Small intestine (tissue), 7 donors: ENCODE data around the gene RAMP3. TPM values are rescaled to one million over a fixed set of nuclear protein-coding genes. Genes with fewer than 3 reads are reported as not detected.
"Not testable (repeated sequence)": the region's sequence is repeated elsewhere in the genome, so short reads cannot be mapped to it uniquely, and the experiment has no call there.

Source experiments
- DNase-seq, 2 donors: peaks; one replicate each; pipeline versions ENCODE4 v3.0.0 to v3.0.0-alpha.2; 2013
- FAIRE-seq: peaks from 2 replicates; lab custom pipeline; 2012; peaks lifted over from hg19 to GRCh38; lab: Jason Lieb, UNC
- H3K27ac ChIP-seq, 3 donors: one replicate each; pipeline ENCODE4 v1.5.1; 2013; ENCODE audit warnings: low read length in 2 of 3, mild to moderate bottlenecking in 2 of 3, control low read depth in 1 of 3, inconsistent platforms in 1 of 3, low read depth in 1 of 3, moderate library complexity in 1 of 3
- H3K27me3 ChIP-seq, 3 donors: one replicate each; pipeline ENCODE4 v1.6.1; 2013; ENCODE audit warnings: low read length in 3 of 3, inconsistent platforms in 1 of 3; ENCODE audit not compliant: control insufficient read depth in 3 of 3, insufficient read depth in 3 of 3
- H3K36me3 ChIP-seq, 3 donors: one replicate each; pipeline ENCODE4 v1.6.1; 2013; ENCODE audit warnings: low read length in 3 of 3, inconsistent platforms in 1 of 3, low read depth in 1 of 3, mild to moderate bottlenecking in 1 of 3, moderate library complexity in 1 of 3; ENCODE audit not compliant: control insufficient read depth in 3 of 3, insufficient read depth in 2 of 3
- H3K4me1 ChIP-seq, 3 donors: one replicate each; pipeline ENCODE4 v1.6.1; 2013; ENCODE audit warnings: low read length in 2 of 3, inconsistent platforms in 1 of 3, low read depth in 1 of 3, mild to moderate bottlenecking in 1 of 3, moderate library complexity in 1 of 3; ENCODE audit not compliant: control insufficient read depth in 3 of 3, insufficient read depth in 2 of 3
- H3K4me3 ChIP-seq, 3 donors: one replicate each; pipeline ENCODE4 v1.5.1; 2013; ENCODE audit warnings: low read length in 3 of 3, control low read depth in 1 of 3, inconsistent platforms in 1 of 3, low read depth in 1 of 3, mild to moderate bottlenecking in 1 of 3, moderate library complexity in 1 of 3
- H3K9me3 ChIP-seq, 2 donors: one replicate each; pipeline ENCODE4 v1.6.1; 2013; ENCODE audit warnings: low read depth in 1 of 2, low read length in 1 of 2; ENCODE audit not compliant: control insufficient read depth in 2 of 2, insufficient read depth in 1 of 2
- WGBS, 3 donors: extraction: QIAGEN DNeasy Blood & Tissue Kit; methylation state at CpG; one replicate each; pipeline ENCODE4 v1.1.7; 2013; 5-methylcytosine and 5-hydroxymethylcytosine counted together
- polyA plus RNA-seq, 4 donors: library from polyadenylated mRNA; stranded (reverse) in 3 of 4; unstranded in 1 of 4; fragments of 200-250 nt in 3 of 4; fragments of 120-200 nt in 1 of 4; gene quantifications; one replicate each; pipeline versions ENCODE4 v1.2.1 to v1.2.3, GENCODE V29; 2013
- donor health status: healthy with polysubstance abuse.
- donor health status: control.
- donor health status: control.
- donor health status: Bipolar disorder and iron deficiency.
- donor health status: healthy.

The RAMP3 gene
- polyA plus RNA-seq, 4 donors: 0.67 to 48.6 (median 4.1) TPM

GRCh38 chr7:45148653-45148973, 9.0 kb upstream of the RAMP3 start:
- no peak overlapping the region for H3K4me3 ChIP-seq
- H3K27ac ChIP-seq: no peak overlapping the region
- H3K9me3 ChIP-seq: no peaks in the 10 kb centered on the region
- H3K27me3 ChIP-seq: peaks cover 0 to 17% (median 0%) of the 10 kb centered on the region in 3 donors
- DNase-seq (no peak), FAIRE-seq (no peak)
- H3K4me1 ChIP-seq: peaks cover 0 to 6% (median 0%) of the 10 kb centered on the region in 3 donors
- H3K36me3 ChIP-seq: no peaks in the 10 kb centered on the region
- 75 to 82% (median 80%) methylated on average over 10 of the region's 10 CpGs for WGBS, 3 donors

DNA sequence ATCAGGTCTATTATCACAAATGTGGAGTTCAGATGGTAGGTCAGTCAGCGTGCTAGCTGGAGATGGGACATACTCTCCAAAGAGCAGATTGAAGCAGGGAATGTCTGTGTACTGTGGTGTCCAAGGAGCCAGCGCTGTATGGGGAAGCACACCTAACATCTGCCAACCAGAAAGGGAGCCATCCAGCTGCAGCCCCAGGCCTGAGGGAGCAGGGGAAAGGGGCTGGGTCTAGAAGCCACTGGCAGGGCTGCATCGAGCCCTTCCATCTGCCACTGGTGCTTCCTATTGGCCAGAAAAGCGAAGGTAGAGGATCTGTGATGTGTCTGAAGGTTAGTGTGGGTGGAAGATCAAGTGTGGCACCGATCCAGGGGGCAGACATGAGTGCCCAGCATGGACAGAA, 8.0 kb upstream of the RAMP3 start:
- Histone ChIP-seq H3K36me3 (no peaks in the 10 kb centered on the region), H3K4me1 (peaks cover 0 to 6% (median 0%) of the 10 kb centered on the region in 3 donors), H3K4me3 (no peak overlapping the region), H3K9me3 (no peaks in the 10 kb centered on the region), H3K27me3 (peaks cover 0 to 17% (median 0%) of the 10 kb centered on the region in 3 donors), H3K27ac (no peak overlapping the region)
- DNase-seq (no peak), FAIRE-seq (no peak)
- 60 to 74% (median 62%) methylated on average over 5 of the region's 5 CpGs for WGBS, 3 donors

DNA sequence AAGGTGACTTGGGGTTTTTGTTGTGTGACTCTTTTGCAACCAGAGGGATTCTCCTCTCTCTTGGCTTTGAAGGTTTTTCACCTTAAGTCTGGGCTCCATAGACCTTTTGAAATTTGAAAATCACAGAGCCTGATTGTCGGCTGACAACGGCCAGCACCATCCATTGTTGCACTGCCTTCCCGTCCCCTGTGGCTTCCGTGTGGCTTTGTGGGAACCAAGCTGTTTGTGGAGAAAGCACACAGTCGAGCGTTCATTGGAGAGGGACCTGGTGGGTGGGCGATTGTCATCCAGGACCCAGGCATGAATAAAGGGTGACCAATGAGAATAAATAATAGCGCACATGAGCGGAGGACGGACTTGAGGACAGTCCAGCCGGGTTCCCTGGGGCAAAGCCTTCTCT, 7.4 kb upstream of the RAMP3 start:
- FAIRE-seq (no peak), DNase-seq (no peak)
- 79 to 85% (median 85%) methylated on average over 11 of the region's 11 CpGs for WGBS, 3 donors
- H3K27me3 ChIP-seq: peaks cover 0 to 13% (median 0%) of the 10 kb centered on the region in 3 donors
- no peak overlapping the region for H3K4me3 ChIP-seq
- H3K27ac ChIP-seq: no peak overlapping the region
- H3K9me3 ChIP-seq: no peaks in the 10 kb centered on the region
- H3K4me1 ChIP-seq: peaks cover 0 to 6% (median 0%) of the 10 kb centered on the region in 3 donors
- H3K36me3 ChIP-seq: no peaks in the 10 kb centered on the region

GRCh38 chr7:45151131-45151684, 6.4 kb upstream of the RAMP3 start:
- Histone ChIP-seq H3K4me3 (no peak overlapping the region), H3K36me3 (no peaks in the 10 kb centered on the region), H3K9me3 (no peaks in the 10 kb centered on the region), H3K27me3 (peaks cover 0 to 18% (median 0%) of the 10 kb centered on the region in 3 donors), H3K27ac (no peak overlapping the region), H3K4me1 (peaks cover 0 to 6% (median 0%) of the 10 kb centered on the region in 3 donors)
- WGBS, 3 donors: 71 to 84% (median 80%) methylated on average over 9 of the region's 9 CpGs
- no peak for FAIRE-seq
- no peak for DNase-seq

GRCh38 chr7:45151967-45152366, 5.6 kb upstream of the RAMP3 start:
- peaks cover 0 to 6% (median 0%) of the 10 kb centered on the region in 3 donors for H3K4me1 ChIP-seq
- no peak for FAIRE-seq
- no peak for DNase-seq
- H3K27me3 ChIP-seq: peaks cover 0 to 25% (median 0%) of the 10 kb centered on the region in 3 donors
- H3K9me3 ChIP-seq: no peaks in the 10 kb centered on the region
- H3K36me3 ChIP-seq: no peaks in the 10 kb centered on the region
- H3K27ac ChIP-seq: no peak overlapping the region
- WGBS, 3 donors: 52 to 63% (median 61%) methylated on average over 3 of the region's 3 CpGs
- H3K4me3 ChIP-seq: no peak overlapping the region

GRCh38 chr7:45153233-45153632, 4.4 kb upstream of the RAMP3 start:
- peaks cover 0 to 32% (median 0%) of the 10 kb centered on the region in 3 donors for H3K27me3 ChIP-seq
- H3K4me3 ChIP-seq: no peak overlapping the region
- no peak for FAIRE-seq
- H3K36me3 ChIP-seq: no peaks in the 10 kb centered on the region
- no peak for DNase-seq
- peaks cover 0 to 6% (median 0%) of the 10 kb centered on the region in 3 donors for H3K4me1 ChIP-seq
- H3K9me3 ChIP-seq: no peaks in the 10 kb centered on the region
- no peak overlapping the region for H3K27ac ChIP-seq
- WGBS, 3 donors: 40 to 49% (median 41%) methylated on average over 3 of the region's 3 CpGs

GRCh38 chr7:45153861-45154260, 3.7 kb upstream of the RAMP3 start:
- DNase-seq, H3K27ac ChIP-seq, H3K4me1 ChIP-seq, H3K9me3 ChIP-seq, FAIRE-seq, H3K36me3 ChIP-seq, H3K4me3 ChIP-seq: not testable (repeated sequence)
- peaks cover 0 to 33% (median 3%) of the 10 kb centered on the region in 3 donors for H3K27me3 ChIP-seq
- WGBS, 3 donors: 89 to 93% (median 91%) methylated on average over 8 of the region's 8 CpGs

GRCh38 chr7:45155357-45155900, 2.2 kb upstream of the RAMP3 start:
- Histone ChIP-seq H3K27me3 (peaks cover 0 to 38% (median 3%) of the 10 kb centered on the region in 3 donors), H3K9me3 (no peaks in the 10 kb centered on the region), H3K4me1 (peaks cover 0 to 6% (median 0%) of the 10 kb centered on the region in 3 donors), H3K4me3 (no peak overlapping the region), H3K36me3 (no peaks in the 10 kb centered on the region), H3K27ac (no peak overlapping the region)
- FAIRE-seq (no peak), DNase-seq (no peak)
- WGBS, 3 donors: 79 to 92% (median 92%) methylated on average over 9 of the region's 9 CpGs
